HepG2 (cell line): ENCODE data around the gene SLC1A5. TPM values are rescaled to one million over a fixed set of nuclear protein-coding genes. Genes with fewer than 3 reads are reported as not detected.

Source experiments
- ARID4A ChIP-seq: sonication (generic); formaldehyde crosslinking; IDR thresholded peaks from 2 replicates; pipeline ENCODE4 v1.5.0; 2020; ENCODE audit warnings: mild to moderate bottlenecking, missing genetic modification reagents, borderline replicate concordance
- CCDC6 ChIP-seq: sonication (generic); formaldehyde crosslinking; IDR thresholded peaks from 2 replicates; pipeline ENCODE4 v1.8.1; 2022; ENCODE audit warnings: mild to moderate bottlenecking, missing genetic modification reagents, moderate library complexity
- FIP1L1 ChIP-seq: fragments of 200-400 bp; formaldehyde crosslinking; IDR thresholded peaks from 2 replicates; pipeline ENCODE4 v1.6.1; 2018; ENCODE audit warnings: low read depth, mild to moderate bottlenecking, low read length, moderate library complexity, borderline replicate concordance; ENCODE audit not compliant: insufficient read depth
- LRRFIP1 ChIP-seq: sonication (generic); formaldehyde crosslinking; conservative IDR thresholded peaks from 2 replicates; pipeline ENCODE4 v1.4.0; 2020; ENCODE audit warnings: missing genetic modification reagents
- PAX8 ChIP-seq: sonication (generic); formaldehyde crosslinking; IDR thresholded peaks from 2 replicates; pipeline ENCODE4 v1.8.0; 2022; ENCODE audit warnings: mild to moderate bottlenecking, missing genetic modification reagents, borderline replicate concordance
- PTBP1 ChIP-seq: fragments of 200-400 bp; formaldehyde crosslinking; IDR thresholded peaks from 2 replicates; pipeline ENCODE4 v1.6.1; 2018; ENCODE audit warnings: low read length, low read depth; ENCODE audit not compliant: poor library complexity, severe bottlenecking
- SP5 ChIP-seq: IDR thresholded peaks from 2 replicates; pipeline ENCODE4 v1.6.1; 2016; ENCODE audit warnings: low read depth, borderline replicate concordance
- THAP11 ChIP-seq: IDR thresholded peaks from 2 replicates; pipeline ENCODE4 v1.6.1; 2016; ENCODE audit warnings: missing biosample characterization, missing genetic modification reagents
- ZGPAT ChIP-seq: IDR thresholded peaks from 2 replicates; pipeline ENCODE4 v1.6.1; 2016; ENCODE audit warnings: mild to moderate bottlenecking
- ZNF230 ChIP-seq: sonication (generic); formaldehyde crosslinking; IDR thresholded peaks from 2 replicates; pipeline ENCODE4 v1.4.0; 2020; ENCODE audit warnings: mild to moderate bottlenecking, missing genetic modification reagents
- ZNF275 ChIP-seq: sonication (generic); formaldehyde crosslinking; IDR thresholded peaks from 2 replicates; pipeline ENCODE4 v1.8.0; 2022; ENCODE audit warnings: missing genetic modification reagents, mild to moderate bottlenecking, inconsistent platforms, borderline replicate concordance
- ZNF331 ChIP-seq: sonication (generic); formaldehyde crosslinking; IDR thresholded peaks from 2 replicates; pipeline ENCODE4 v1.4.0; 2020; ENCODE audit warnings: missing genetic modification reagents
- ZNF382 ChIP-seq: sonication (generic); formaldehyde crosslinking; IDR thresholded peaks from 2 replicates; pipeline ENCODE4 v1.5.0; 2020; ENCODE audit warnings: missing genetic modification reagents, mild to moderate bottlenecking, borderline replicate concordance
- ZNF619 ChIP-seq: sonication (generic); formaldehyde crosslinking; IDR thresholded peaks from 2 replicates; pipeline ENCODE4 v1.4.0; 2020; ENCODE audit warnings: mild to moderate bottlenecking, missing genetic modification reagents
- ZNF710 ChIP-seq: sonication (generic); formaldehyde crosslinking; IDR thresholded peaks from 2 replicates; pipeline ENCODE4 v1.5.0; 2020; ENCODE audit warnings: mild to moderate bottlenecking, missing genetic modification reagents, borderline replicate concordance
- ZNF841 ChIP-seq: sonication (generic); formaldehyde crosslinking; IDR thresholded peaks from 2 replicates; pipeline ENCODE4 v1.8.1; 2023; ENCODE audit warnings: missing genetic modification reagents, borderline replicate concordance
- polyA plus RNA-seq, 8 experiments: library from polyadenylated mRNA; depleted of rRNA in 3 of 8; stranded (reverse) in 7 of 8; unstranded in 1 of 8; fragments of >200 nt; fragmentation: Illumina TruSeq in 4 of 8; extraction: Trizol in 4 of 8; gene quantifications; 2 replicates each; pipeline versions ENCODE4 v1.2.1 to v1.2.3, GENCODE V29; 2011 to 2016; ENCODE audit warnings: low read depth in 4 of 8, missing spikeins in 1 of 8, mixed read lengths in 1 of 8; ENCODE audit not compliant: insufficient read depth in 1 of 8
- total RNA-seq, 5 experiments: library from RNA; depleted of rRNA; stranded (reverse); fragments of >200 nt; fragmentation: Illumina TruSeq; extraction: Trizol; gene quantifications; 2 replicates each; pipeline ENCODE4 v1.2.3, GENCODE V29; 2016; ENCODE audit warnings: low read depth in 1 of 5

The SLC1A5 gene
- total and polyA plus RNA-seq, 2 of the 13 experiments (the other 11 are each of a cell fraction or from before 2014, with no cell fraction given) = 120 to 159 TPM

GRCh38 chr19:46785054-46785979 is 3.1 kb downstream of the SLC1A5 start (continued):
- TF ChIP-seq ARID4A (no peak), ZNF275 (no peak), ZNF230 (no peak), THAP11 (CRISPR knock-in tag) (no peak), CCDC6 (peak; percentile 13; the same call in 1 of the 2 replicates), SP5 (CRISPR knock-in tag) (no peak), ZNF331 (no peak), LRRFIP1 (CRISPR knock-in tag) (no peak), ZNF619 (CRISPR knock-in tag) (no peak; the same call in 1 of the 2 replicates), PAX8 (CRISPR knock-in tag) (no peak), ZGPAT (CRISPR knock-in tag) (no peak), ZNF710 (peak; percentile 10; the same call in 1 of the 2 replicates), ZNF382 (CRISPR knock-in tag) (no peak), PTBP1 (no peak), FIP1L1 (no peak), ZNF841 (CRISPR knock-in tag) (no peak)
